ENCODE data around the gene TTC21A. TPM values are rescaled to one million over a fixed set of nuclear protein-coding genes. Genes with fewer than 3 reads are reported as not detected.
A peak's percentile ranks its signal among the peaks of the same experiment; 100 is the strongest.

The TTC21A gene
- total RNA-seq, 1 donor from 2014 or later, result 8.8 TPM

GRCh38 chr3:39125841-39126500 lies 18.5 kb downstream of the TTC21A start:
- no peak for DNase-seq (ENCODE audit: extremely low spot score in 2 of 2)
- Histone ChIP-seq H3K27me3 (no peaks in the 10 kb centered on the region), H3K4me3 (no peak overlapping the region), H3K4me1 (peaks cover 19% of the 10 kb centered on the region), H3K27ac (peak overlapping the region; percentile 15), H3K9me3 (no peaks in the 10 kb centered on the region), H3K36me3 (no peaks in the 10 kb centered on the region)
- peak in 1 of 2 donors; percentile 11 for TF ChIP-seq POLR2AphosphoS5 (IDR thresholded peaks at IDR 0.05; ENCODE audit: insufficient read depth in 1 of 2, low read depth in 1 of 2)
- TF ChIP-seq CTCF (IDR thresholded peaks at IDR 0.05), result no peak
- intact Hi-C loops (cut with DNase I), result loop anchor here (5.0 kb wide), 1 partner anchor 166 kb away; no protein-coding TSS in a partner anchor

GRCh38 chr3:39126532-39127071 lies 19.1 kb downstream of the TTC21A start:
- no peak for TF ChIP-seq POLR2A (IDR thresholded peaks at IDR 0.05)
- TF ChIP-seq POLR2AphosphoS5 (IDR thresholded peaks at IDR 0.05; ENCODE audit: insufficient read depth in 1 of 2, low read depth in 1 of 2), result no peak
- peak; percentile 12 to 60 (median 53) for TF ChIP-seq CTCF (IDR thresholded peaks at IDR 0.05)
- Histone ChIP-seq H3K27ac (peak overlapping the region; percentile 15), H3K27me3 (no peaks in the 10 kb centered on the region), H3K9me3 (no peaks in the 10 kb centered on the region), H3K4me1 (peaks cover 19% of the 10 kb centered on the region), H3K36me3 (no peaks in the 10 kb centered on the region), H3K4me3 (no peak overlapping the region)
- intact Hi-C loops (cut with DNase I), result loop anchor here (5.0 kb wide), 1 partner anchor 166 kb away; no protein-coding TSS in a partner anchor
- DNase-seq (ENCODE audit: extremely low spot score in 2 of 2), result no peak

GRCh38 chr3:39127269-39127907 lies 19.9 kb downstream of the TTC21A start:
- H3K27ac ChIP-seq, result no peak overlapping the region
- intact Hi-C loops (cut with DNase I), result loop anchor here (5.0 kb wide), 1 partner anchor 165 kb away; no protein-coding TSS in a partner anchor
- TF ChIP-seq CTCF (IDR thresholded peaks at IDR 0.05) (no peak), POLR2AphosphoS5 (IDR thresholded peaks at IDR 0.05; ENCODE audit: insufficient read depth in 1 of 2, low read depth in 1 of 2) (no peak), POLR2A (IDR thresholded peaks at IDR 0.05) (no peak)

GRCh38 chr3:39127908-39128304 lies 20.4 kb downstream of the TTC21A start:
- Histone ChIP-seq H3K27me3 (no peaks in the 10 kb centered on the region), H3K27ac (no peak overlapping the region), H3K4me1 (peaks cover 19% of the 10 kb centered on the region), H3K36me3 (no peaks in the 10 kb centered on the region), H3K9me3 (no peaks in the 10 kb centered on the region), H3K4me3 (no peak overlapping the region)
- intact Hi-C loops (cut with DNase I), result loop anchor here (5.0 kb wide), 1 partner anchor 164 kb away; no protein-coding TSS in a partner anchor
- DNase-seq (ENCODE audit: extremely low spot score in 2 of 2), result no peak
- TF ChIP-seq POLR2AphosphoS5 (IDR thresholded peaks at IDR 0.05; ENCODE audit: insufficient read depth in 1 of 2, low read depth in 1 of 2) (no peak), POLR2A (IDR thresholded peaks at IDR 0.05) (no peak), CTCF (IDR thresholded peaks at IDR 0.05) (no peak)

More at GRCh38 chr3:39127269-39127907, 19.9 kb downstream of the TTC21A start:
- Histone ChIP-seq H3K9me3 (no peaks in the 10 kb centered on the region), H3K4me3 (no peak overlapping the region), H3K4me1 (peaks cover 19% of the 10 kb centered on the region), H3K27me3 (no peaks in the 10 kb centered on the region), H3K36me3 (no peaks in the 10 kb centered on the region)
- no peak for DNase-seq (ENCODE audit: extremely low spot score in 2 of 2)

Measured in vagina (tissue), 2 donors.